Neural progenitor cell (in vitro differentiated cells): ENCODE data around the gene ZNF254.

Source experiments
- CTCF ChIP-seq: fragments of 200-600 bp; sonication (generic); IDR thresholded peaks from 2 replicates; pipeline ENCODE4 v1.5.1; 2017; ENCODE audit warnings: antibody characterized with exemption, mild to moderate bottlenecking
- EZH2 ChIP-seq: fragments of 200-600 bp; sonication (generic); IDR thresholded peaks from 2 replicates; pipeline ENCODE4 v1.6.1; 2017; ENCODE audit warnings: antibody characterized with exemption, mild to moderate bottlenecking, moderate library complexity
- EZH2phosphoT487 ChIP-seq: fragments of 200-600 bp; sonication (generic); IDR thresholded peaks from 2 replicates; pipeline ENCODE4 v1.6.1; 2017; ENCODE audit warnings: antibody characterized with exemption

GRCh38 chr19:24063295-24063694 is 23.7 kb upstream of the ZNF254 start:
- TF ChIP-seq CTCF: no peak
- TF ChIP-seq EZH2: no peak
- TF ChIP-seq EZH2phosphoT487: no peak
